Neural crest cell (in vitro differentiated cells): ENCODE measurements around the gene RHBDD2. TPM values are rescaled to one million over a fixed set of nuclear protein-coding genes. Genes with fewer than 3 reads are reported as not detected.

ENCODE experiments used
- DNase-seq: peaks from one replicate; pipeline ENCODE4 v3.0.0; 2021; ENCODE audit warnings: low read depth, mixed read lengths, low spot score
- H3K27ac Mint-ChIP-seq: one replicate; pipeline ENCODE4 v1.8.0; 2021; ENCODE audit warnings: mild to moderate bottlenecking, mixed read lengths; ENCODE audit not compliant: unreplicated experiment
- H3K27me3 Mint-ChIP-seq: 2 replicates; pipeline ENCODE4 v1.8.0; 2021; ENCODE audit warnings: low read depth, mild to moderate bottlenecking, mixed read lengths
- H3K36me3 Mint-ChIP-seq: 2 replicates; pipeline ENCODE4 v1.8.0; 2021; ENCODE audit warnings: low read depth, mild to moderate bottlenecking, mixed read lengths
- H3K4me1 Mint-ChIP-seq: 2 replicates; pipeline ENCODE4 v1.8.0; 2021; ENCODE audit warnings: mixed read lengths
- H3K4me3 Mint-ChIP-seq: one replicate; pipeline ENCODE4 v1.8.0; 2021; ENCODE audit warnings: mild to moderate bottlenecking, mixed read lengths
- H3K9me3 Mint-ChIP-seq: 2 replicates; pipeline ENCODE4 v1.8.0; 2021; ENCODE audit warnings: mixed read lengths
- total RNA-seq: library from RNA; stranded (reverse); gene quantifications from 2 replicates; pipeline ENCODE4 v1.2.1, GENCODE V29; 2021
- TF ChIP-seq, protein P1 (sequence below): fragments of 200-600 bp; sonication (generic); conservative IDR thresholded peaks from 2 replicates; pipeline ENCODE4 v1.5.0; 2021; ENCODE audit warnings: antibody characterized with exemption, mild to moderate bottlenecking

RHBDD2 gene
- total RNA-seq, 1 donor from 2014 or later, result 80.5 TPM

DNA sequence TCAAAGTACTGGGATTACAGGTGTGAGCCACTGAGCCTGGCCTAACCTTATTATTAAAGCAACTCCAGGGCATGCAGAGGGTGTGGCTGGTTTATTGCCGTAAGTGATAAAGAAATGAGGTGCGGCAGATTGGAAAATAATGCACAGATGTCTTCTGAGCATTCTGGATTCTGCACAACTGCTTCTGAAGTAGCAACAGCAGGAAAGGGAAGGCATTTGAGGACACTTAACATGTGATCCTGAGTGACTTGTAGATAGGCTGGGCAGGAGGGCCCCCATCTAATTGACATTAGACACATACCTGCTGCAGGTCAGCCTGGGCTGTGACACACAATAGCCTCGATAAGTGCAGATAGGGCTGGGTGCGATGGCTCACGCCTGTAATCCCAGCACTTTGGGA is 5.6 kb downstream of the RHBDD2 start:
- H3K4me3 Mint-ChIP-seq, result no peak overlapping the region
- H3K36me3 Mint-ChIP-seq, result peaks cover 17% of the 10 kb centered on the region
- H3K27ac Mint-ChIP-seq, result no peak overlapping the region
- H3K27me3 Mint-ChIP-seq, result no peaks in the 10 kb centered on the region
- H3K9me3 Mint-ChIP-seq, result no peaks in the 10 kb centered on the region
- TF ChIP-seq, protein P1, sequence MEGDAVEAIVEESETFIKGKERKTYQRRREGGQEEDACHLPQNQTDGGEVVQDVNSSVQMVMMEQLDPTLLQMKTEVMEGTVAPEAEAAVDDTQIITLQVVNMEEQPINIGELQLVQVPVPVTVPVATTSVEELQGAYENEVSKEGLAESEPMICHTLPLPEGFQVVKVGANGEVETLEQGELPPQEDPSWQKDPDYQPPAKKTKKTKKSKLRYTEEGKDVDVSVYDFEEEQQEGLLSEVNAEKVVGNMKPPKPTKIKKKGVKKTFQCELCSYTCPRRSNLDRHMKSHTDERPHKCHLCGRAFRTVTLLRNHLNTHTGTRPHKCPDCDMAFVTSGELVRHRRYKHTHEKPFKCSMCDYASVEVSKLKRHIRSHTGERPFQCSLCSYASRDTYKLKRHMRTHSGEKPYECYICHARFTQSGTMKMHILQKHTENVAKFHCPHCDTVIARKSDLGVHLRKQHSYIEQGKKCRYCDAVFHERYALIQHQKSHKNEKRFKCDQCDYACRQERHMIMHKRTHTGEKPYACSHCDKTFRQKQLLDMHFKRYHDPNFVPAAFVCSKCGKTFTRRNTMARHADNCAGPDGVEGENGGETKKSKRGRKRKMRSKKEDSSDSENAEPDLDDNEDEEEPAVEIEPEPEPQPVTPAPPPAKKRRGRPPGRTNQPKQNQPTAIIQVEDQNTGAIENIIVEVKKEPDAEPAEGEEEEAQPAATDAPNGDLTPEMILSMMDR, result no peak
- DNase-seq, result no peak
- peaks cover 30% of the 10 kb centered on the region for H3K4me1 Mint-ChIP-seq

- TF ChIP-seq, protein P1, result no peak
- Mint-ChIP-seq H3K27me3 (no peaks in the 10 kb centered on the region), H3K36me3 (peaks cover 17% of the 10 kb centered on the region), H3K4me1 (peaks cover 29% of the 10 kb centered on the region), H3K9me3 (no peaks in the 10 kb centered on the region), H3K4me3 (no peak overlapping the region), H3K27ac (no peak overlapping the region)
- DNase-seq, result no peak
Measured at GRCh38 chr7:75885036-75885435, 6.2 kb downstream of the RHBDD2 start.

DNA sequence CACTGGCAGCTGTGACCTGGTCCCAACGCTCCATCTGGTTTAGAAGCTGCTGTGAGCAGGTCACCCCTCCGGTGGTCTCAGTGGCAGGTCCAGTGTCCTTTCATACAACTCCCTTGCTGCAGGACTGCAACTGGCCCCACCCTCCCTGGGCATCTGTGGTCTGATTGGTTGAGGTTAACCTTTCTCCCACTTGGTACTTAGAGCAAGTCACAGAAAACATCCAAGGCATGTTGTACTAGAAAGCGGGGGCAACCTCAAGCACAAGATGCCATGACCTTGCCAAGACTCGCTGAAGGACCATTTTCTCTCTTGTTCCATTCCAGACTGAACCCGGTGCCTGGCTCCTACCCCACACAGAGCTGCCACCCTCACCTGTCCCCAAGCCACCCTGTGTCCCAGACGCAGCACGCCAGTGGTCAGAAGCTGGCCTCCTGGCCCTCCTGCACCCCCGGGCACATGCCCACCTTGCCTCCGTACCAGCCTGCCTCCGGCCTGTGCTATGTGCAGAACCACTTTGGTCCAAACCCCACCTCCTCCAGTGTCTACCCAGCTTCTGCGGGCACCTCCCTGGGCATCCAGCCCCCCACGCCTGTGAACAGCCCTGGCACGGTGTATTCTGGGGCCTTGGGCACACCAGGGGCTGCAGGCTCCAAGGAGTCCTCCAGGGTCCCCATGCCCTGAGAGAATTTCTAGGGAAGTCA is 9.0 kb downstream of the RHBDD2 start:
- no peaks in the 10 kb centered on the region for H3K27me3 Mint-ChIP-seq
- no peak overlapping the region for H3K27ac Mint-ChIP-seq
- TF ChIP-seq, protein P1, result no peak
- no peaks in the 10 kb centered on the region for H3K9me3 Mint-ChIP-seq
- peaks cover 12% of the 10 kb centered on the region for H3K4me1 Mint-ChIP-seq
- H3K36me3 Mint-ChIP-seq, result peaks cover 8% of the 10 kb centered on the region
- peak overlapping the region; percentile 47 for H3K4me3 Mint-ChIP-seq
- DNase-seq, result no peak

DNA sequence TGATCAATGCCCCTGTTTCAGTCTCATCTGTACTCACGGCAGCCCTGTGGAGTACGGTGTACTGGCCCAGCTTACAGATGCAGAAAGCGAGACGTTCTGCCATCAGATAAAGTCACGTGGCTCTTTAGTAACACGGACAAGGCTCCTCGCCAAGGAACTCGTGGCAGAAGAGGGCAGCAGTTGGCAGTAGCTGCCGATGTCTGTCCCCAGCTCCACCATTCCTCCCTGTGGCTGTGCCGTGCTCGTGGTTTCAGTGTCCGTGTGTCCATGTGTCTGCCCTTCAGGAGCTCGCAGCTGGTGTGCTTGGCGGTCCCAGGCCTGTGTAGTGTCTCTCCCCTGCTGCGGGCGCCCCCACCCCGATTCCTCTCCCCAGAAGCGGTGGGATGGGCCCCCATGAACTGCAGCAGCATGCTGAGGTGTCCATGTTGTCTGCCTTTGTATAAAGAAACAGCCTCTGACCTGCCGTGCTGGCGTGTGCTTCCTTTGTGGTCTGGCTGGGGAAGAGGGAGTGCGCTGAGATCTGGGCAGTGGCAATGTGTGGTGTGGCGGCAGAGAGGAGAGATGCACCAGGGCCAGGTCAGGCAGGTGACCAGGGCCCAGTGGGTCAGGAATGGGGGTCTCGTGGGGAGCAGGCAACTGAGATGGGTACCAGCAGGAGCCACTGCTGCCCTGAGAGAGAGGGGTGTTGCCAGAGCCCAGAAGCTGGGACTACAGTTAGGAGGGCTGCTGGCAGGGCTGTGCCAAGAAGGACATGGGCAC is 9.8 kb downstream of the RHBDD2 start:
- no peak for DNase-seq
- Mint-ChIP-seq H3K4me1 (peaks cover 12% of the 10 kb centered on the region), H3K9me3 (no peaks in the 10 kb centered on the region), H3K27ac (peak overlapping the region; percentile 84), H3K4me3 (peak overlapping the region; percentile 57), H3K36me3 (peaks cover 5% of the 10 kb centered on the region), H3K27me3 (no peaks in the 10 kb centered on the region)
- TF ChIP-seq, protein P1, result no peak

GRCh38 chr7:75889223-75889825 is 10.5 kb downstream of the RHBDD2 start:
- no peak for DNase-seq
- Mint-ChIP-seq H3K27me3 (no peaks in the 10 kb centered on the region), H3K9me3 (no peaks in the 10 kb centered on the region), H3K27ac (peak overlapping the region; percentile 78), H3K4me3 (no peak overlapping the region), H3K4me1 (peaks cover 12% of the 10 kb centered on the region), H3K36me3 (peaks cover 5% of the 10 kb centered on the region)
- TF ChIP-seq, protein P1, result no peak
